22Rv1 (cell line): Measurements from ENCODE around the gene SFMBT1.

Experiments
- H3K27ac ChIP-seq: fragments of 450-650 bp; 2 replicates; pipeline ENCODE4 v1.5.1; 2017
- ZFX ChIP-seq: fragments of 450-650 bp; IDR thresholded peaks from 2 replicates; pipeline ENCODE4 v1.6.1; 2017; ENCODE audit warnings: antibody characterized with exemption, borderline replicate concordance
- TF ChIP-seq, protein P1 (sequence below): fragments of 450-650 bp; IDR thresholded peaks from 2 replicates; pipeline ENCODE4 v1.5.1; 2017; ENCODE audit warnings: mild to moderate bottlenecking

SFMBT1 gene

DNA sequence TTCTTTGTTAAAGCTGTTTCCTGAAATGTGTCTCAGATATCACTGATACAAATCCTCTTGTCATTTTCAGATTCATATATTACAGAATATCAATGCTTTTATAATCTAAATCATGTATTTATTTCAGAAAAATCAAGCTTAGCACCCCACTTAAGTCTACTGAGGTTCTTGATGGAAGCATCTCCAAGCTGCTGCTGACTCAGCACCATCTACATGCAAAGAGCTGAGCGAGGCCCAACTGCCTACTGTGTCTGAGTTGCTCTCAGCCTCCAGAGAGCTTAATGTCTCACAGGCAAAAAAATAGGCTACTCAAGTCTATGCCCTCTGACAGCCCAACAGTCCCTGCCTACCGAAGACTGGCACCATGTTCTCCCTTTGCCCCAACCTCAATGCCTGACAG, 119.3 kb downstream of the SFMBT1 start:
- H3K27ac ChIP-seq = no peak overlapping the region
- TF ChIP-seq, protein P1, sequence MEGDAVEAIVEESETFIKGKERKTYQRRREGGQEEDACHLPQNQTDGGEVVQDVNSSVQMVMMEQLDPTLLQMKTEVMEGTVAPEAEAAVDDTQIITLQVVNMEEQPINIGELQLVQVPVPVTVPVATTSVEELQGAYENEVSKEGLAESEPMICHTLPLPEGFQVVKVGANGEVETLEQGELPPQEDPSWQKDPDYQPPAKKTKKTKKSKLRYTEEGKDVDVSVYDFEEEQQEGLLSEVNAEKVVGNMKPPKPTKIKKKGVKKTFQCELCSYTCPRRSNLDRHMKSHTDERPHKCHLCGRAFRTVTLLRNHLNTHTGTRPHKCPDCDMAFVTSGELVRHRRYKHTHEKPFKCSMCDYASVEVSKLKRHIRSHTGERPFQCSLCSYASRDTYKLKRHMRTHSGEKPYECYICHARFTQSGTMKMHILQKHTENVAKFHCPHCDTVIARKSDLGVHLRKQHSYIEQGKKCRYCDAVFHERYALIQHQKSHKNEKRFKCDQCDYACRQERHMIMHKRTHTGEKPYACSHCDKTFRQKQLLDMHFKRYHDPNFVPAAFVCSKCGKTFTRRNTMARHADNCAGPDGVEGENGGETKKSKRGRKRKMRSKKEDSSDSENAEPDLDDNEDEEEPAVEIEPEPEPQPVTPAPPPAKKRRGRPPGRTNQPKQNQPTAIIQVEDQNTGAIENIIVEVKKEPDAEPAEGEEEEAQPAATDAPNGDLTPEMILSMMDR = no peak
- no peak for TF ChIP-seq ZFX

DNA sequence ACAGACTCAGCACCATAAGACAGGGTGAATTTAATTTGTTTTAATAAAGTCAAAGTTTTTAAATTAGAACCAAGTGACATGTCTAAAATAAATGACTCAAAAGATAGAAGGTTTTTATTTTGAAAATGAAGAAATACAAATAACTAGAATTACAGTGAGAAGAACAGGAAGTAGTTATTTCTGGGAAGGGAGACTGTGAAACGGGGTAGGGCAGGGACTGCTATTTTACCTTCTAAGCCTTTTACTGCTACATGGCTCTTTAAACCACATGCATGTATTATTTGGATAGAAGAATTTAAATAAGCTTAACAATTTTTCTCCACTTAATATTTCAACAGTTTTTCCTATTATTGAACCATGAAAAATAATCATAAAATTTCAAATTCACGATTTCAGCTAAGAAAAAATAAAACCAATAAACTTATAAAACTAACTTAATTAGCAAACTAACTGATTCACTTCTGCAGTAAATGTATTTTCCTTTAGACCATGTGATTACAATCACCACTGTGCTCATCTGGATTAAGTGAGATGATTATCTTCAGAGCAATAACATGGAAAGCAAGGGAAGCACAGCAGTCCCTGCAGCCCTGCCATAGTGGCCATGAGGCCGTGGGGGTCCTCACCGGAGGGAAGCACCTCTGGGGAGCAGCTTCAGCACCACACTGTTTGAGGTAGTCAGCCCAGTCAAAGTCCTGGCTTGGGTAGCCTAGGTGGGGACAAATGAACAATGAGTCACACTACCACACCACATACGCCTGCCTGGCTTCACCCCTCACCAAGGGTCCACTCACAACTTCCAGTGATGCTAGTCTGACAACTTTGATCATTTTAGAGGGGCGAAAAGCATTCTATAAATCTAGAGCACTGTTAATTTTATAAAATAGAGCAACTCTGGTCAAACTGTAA, 120.2 kb downstream of the SFMBT1 start:
- H3K27ac ChIP-seq = no peak overlapping the region
- TF ChIP-seq ZFX = no peak
- TF ChIP-seq, protein P1 = no peak

DNA sequence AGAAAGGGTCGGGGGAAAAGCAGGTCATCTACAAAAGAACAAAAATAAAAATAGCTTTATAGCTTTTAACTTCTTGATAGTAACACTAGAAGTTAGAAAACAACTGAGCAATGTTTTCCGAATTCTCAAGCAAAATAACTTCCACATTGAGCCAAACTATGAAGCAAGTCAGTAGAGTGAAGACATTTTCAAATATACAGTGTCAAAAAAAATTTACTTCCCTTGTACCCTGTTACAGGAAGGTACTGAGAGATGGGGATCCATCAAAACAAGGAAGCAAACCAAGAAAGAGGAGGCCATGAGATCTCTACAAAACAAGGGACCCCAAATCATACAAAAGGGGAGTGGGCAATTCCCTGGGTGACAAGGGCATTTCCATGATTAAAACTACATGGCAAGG, 121.9 kb downstream of the SFMBT1 start:
- H3K27ac ChIP-seq = no peak overlapping the region
- TF ChIP-seq ZFX = no peak
- TF ChIP-seq, protein P1 = no peak

DNA sequence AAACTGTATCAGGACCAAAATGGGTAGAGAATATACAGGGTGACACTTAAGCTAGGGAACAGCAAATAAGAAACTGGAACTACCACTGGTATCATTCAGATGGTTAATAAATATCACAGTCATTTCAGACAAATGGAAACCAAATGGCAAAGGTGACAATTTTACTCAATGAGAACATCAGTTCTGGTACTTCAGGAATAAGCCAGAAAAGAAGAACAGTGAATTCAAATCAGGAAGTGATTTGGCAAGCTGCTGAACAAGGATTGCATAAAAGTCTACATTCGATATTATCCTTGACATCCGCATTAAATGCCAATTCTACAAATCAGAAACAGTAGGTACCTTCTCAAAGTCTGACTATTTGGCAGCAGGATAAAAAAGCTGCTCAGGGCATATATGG, 125.0 kb downstream of the SFMBT1 start:
- H3K27ac ChIP-seq = no peak overlapping the region
- no peak for TF ChIP-seq ZFX
- TF ChIP-seq, protein P1 = no peak

DNA sequence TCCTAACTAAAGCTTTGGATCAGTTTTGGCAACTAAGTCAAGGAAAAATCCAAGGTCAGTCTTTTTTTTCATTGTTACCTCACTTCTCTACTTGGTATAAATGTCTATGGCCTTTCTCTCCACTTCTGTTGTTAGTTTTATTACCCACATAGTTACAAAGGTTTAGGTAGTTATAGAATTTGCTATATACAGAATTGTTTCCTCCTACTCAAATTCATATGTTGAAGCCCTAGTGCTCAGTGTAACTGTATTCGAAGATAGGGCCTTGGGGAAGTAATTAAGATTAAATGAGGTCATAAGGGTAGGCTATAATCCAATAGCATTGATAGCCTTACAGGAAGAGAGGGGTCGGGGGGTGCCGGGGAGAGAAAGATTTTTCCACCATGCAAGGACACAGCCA, 128.8 kb downstream of the SFMBT1 start:
- no peak overlapping the region for H3K27ac ChIP-seq
- TF ChIP-seq, protein P1 = no peak
- no peak for TF ChIP-seq ZFX

DNA sequence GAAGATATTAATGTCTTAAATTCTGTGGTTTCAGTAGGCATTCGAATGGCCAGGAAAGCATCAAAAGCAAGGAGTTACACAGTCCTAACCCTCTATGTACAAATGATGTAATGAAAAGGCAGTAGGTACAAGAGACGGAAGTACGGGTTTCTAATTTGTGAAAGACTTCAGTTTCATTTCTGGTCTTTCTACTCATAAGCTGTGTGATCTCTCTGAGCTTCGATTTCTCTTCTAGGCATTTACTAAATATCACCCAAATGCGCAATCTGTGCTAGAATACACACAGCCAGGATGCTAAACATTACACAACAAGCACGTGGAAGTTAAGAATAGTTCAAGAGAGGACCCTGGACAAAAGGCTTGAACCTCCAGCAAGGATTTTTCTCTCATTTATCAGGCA, 130.6 kb downstream of the SFMBT1 start:
- TF ChIP-seq, protein P1 = no peak
- TF ChIP-seq ZFX = no peak
- no peak overlapping the region for H3K27ac ChIP-seq
